Measurements from ENCODE around the gene CD247. TPM values are rescaled to one million over a fixed set of nuclear protein-coding genes. Genes with fewer than 3 reads are reported as not detected.

The CD247 gene
- total RNA-seq, 1 donor from 2014 or later, result 1.3 TPM

- no peaks in the 10 kb centered on the region for H4K20me1 ChIP-seq (ENCODE audit: low read depth)
- no peaks in the 10 kb centered on the region for H3K36me3 ChIP-seq
- no peak overlapping the region for H3K4me2 ChIP-seq
- H3K9me3 ChIP-seq (ENCODE audit: low read depth), result no peaks in the 10 kb centered on the region
- H2AFZ ChIP-seq (replicated peaks), result no peak overlapping the region
- no peak overlapping the region for H3K9ac ChIP-seq
- no peak overlapping the region for H3K27ac ChIP-seq
- H3K27ac Mint-ChIP-seq, result peak overlapping the region; percentile 53
- peaks cover 10% of the 10 kb centered on the region for H3F3A ChIP-seq (ENCODE audit: low read depth)
- H3K79me2 ChIP-seq (ENCODE audit: low read depth), result no peaks in the 10 kb centered on the region
- no peak overlapping the region for H3K4me3 ChIP-seq
- peaks cover 5% of the 10 kb centered on the region for H3K27me3 Mint-ChIP-seq (ENCODE audit: insufficient read depth, low read depth)
- peaks cover 25% of the 10 kb centered on the region for H3K4me1 ChIP-seq
- no peak for DNase-seq (ENCODE audit: low spot score)
- peaks cover 4% of the 10 kb centered on the region for H3K36me3 Mint-ChIP-seq
- peaks cover 37% of the 10 kb centered on the region for H3K4me1 Mint-ChIP-seq
- no peaks in the 10 kb centered on the region for H3K27me3 ChIP-seq
- H3K9me3 Mint-ChIP-seq, result peaks cover 15% of the 10 kb centered on the region
- no peak overlapping the region for H3K4me3 Mint-ChIP-seq
- no peak for TF ChIP-seq EZH2 (IDR thresholded peaks at IDR 0.05)
- TF ChIP-seq EZH2phosphoT487 (IDR thresholded peaks at IDR 0.05), result no peak
- TF ChIP-seq, protein P1, sequence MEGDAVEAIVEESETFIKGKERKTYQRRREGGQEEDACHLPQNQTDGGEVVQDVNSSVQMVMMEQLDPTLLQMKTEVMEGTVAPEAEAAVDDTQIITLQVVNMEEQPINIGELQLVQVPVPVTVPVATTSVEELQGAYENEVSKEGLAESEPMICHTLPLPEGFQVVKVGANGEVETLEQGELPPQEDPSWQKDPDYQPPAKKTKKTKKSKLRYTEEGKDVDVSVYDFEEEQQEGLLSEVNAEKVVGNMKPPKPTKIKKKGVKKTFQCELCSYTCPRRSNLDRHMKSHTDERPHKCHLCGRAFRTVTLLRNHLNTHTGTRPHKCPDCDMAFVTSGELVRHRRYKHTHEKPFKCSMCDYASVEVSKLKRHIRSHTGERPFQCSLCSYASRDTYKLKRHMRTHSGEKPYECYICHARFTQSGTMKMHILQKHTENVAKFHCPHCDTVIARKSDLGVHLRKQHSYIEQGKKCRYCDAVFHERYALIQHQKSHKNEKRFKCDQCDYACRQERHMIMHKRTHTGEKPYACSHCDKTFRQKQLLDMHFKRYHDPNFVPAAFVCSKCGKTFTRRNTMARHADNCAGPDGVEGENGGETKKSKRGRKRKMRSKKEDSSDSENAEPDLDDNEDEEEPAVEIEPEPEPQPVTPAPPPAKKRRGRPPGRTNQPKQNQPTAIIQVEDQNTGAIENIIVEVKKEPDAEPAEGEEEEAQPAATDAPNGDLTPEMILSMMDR (IDR thresholded peaks at IDR 0.05), result no peak
Measured at GRCh38 chr1:167431909-167432650, 86.2 kb downstream of the CD247 start.

GRCh38 chr1:167431261-167431908, 86.9 kb downstream of the CD247 start:
- no peak overlapping the region for H3K27ac ChIP-seq
- Mint-ChIP-seq H3K4me1 (peaks cover 44% of the 10 kb centered on the region), H3K4me3 (no peak overlapping the region), H3K9me3 (peaks cover 12% of the 10 kb centered on the region), H3K27me3 (ENCODE audit: insufficient read depth, low read depth) (peaks cover 4% of the 10 kb centered on the region), H3K36me3 (peaks cover 4% of the 10 kb centered on the region), H3K27ac (peak overlapping the region; percentile 75)
- H4K20me1 ChIP-seq (ENCODE audit: low read depth), result no peaks in the 10 kb centered on the region
- no peaks in the 10 kb centered on the region for H3K27me3 ChIP-seq
- H3K4me3 ChIP-seq, result no peak overlapping the region
- H3K36me3 ChIP-seq, result no peaks in the 10 kb centered on the region
- peaks cover 10% of the 10 kb centered on the region for H3F3A ChIP-seq (ENCODE audit: low read depth)
- no peak overlapping the region for H3K4me2 ChIP-seq
- peak; percentile 47 for DNase-seq (ENCODE audit: low spot score)
- H3K9me3 ChIP-seq (ENCODE audit: low read depth), result no peaks in the 10 kb centered on the region
- H2AFZ ChIP-seq (replicated peaks), result no peak overlapping the region
- no peak for TF ChIP-seq EZH2phosphoT487 (IDR thresholded peaks at IDR 0.05)
- TF ChIP-seq, protein P1 (IDR thresholded peaks at IDR 0.05), result no peak
- no peak for TF ChIP-seq EZH2 (IDR thresholded peaks at IDR 0.05)
- peaks cover 30% of the 10 kb centered on the region for H3K4me1 ChIP-seq
- no peak overlapping the region for H3K9ac ChIP-seq
- H3K79me2 ChIP-seq (ENCODE audit: low read depth), result no peaks in the 10 kb centered on the region

- no peak for DNase-seq (ENCODE audit: low spot score)
- Mint-ChIP-seq H3K4me3 (no peak overlapping the region), H3K27ac (peak overlapping the region; percentile 75), H3K4me1 (peaks cover 49% of the 10 kb centered on the region), H3K9me3 (peaks cover 7% of the 10 kb centered on the region), H3K27me3 (ENCODE audit: insufficient read depth, low read depth) (peaks cover 4% of the 10 kb centered on the region), H3K36me3 (peaks cover 4% of the 10 kb centered on the region)
- Histone ChIP-seq H3K9ac (no peak overlapping the region), H2AFZ (replicated peaks) (no peak overlapping the region), H3K4me2 (peak overlapping the region; percentile 16), H3K4me1 (peaks cover 35% of the 10 kb centered on the region), H3K4me3 (no peak overlapping the region), H3K27ac (no peak overlapping the region), H3K27me3 (no peaks in the 10 kb centered on the region), H3K9me3 (ENCODE audit: low read depth) (no peaks in the 10 kb centered on the region), H3K79me2 (ENCODE audit: low read depth) (no peaks in the 10 kb centered on the region), H3F3A (ENCODE audit: low read depth) (peaks cover 10% of the 10 kb centered on the region), H4K20me1 (ENCODE audit: low read depth) (no peaks in the 10 kb centered on the region), H3K36me3 (no peaks in the 10 kb centered on the region)
- TF ChIP-seq EZH2 (IDR thresholded peaks at IDR 0.05) (no peak), EZH2phosphoT487 (IDR thresholded peaks at IDR 0.05) (no peak)
- TF ChIP-seq, protein P1 (IDR thresholded peaks at IDR 0.05), result no peak
Measured at GRCh38 chr1:167430849-167431242, 87.5 kb downstream of the CD247 start.
